ENCODE data around the gene HIC1.

HIC1 gene

GRCh38 chr17:2050300-2051060 is 4.4 kb upstream of the HIC1 start:
- H3K27ac ChIP-seq: no peak overlapping the region
- DNase-seq: no peak
- H3K27me3 ChIP-seq: peaks cover 0 to 68% of the 10 kb centered on the region in 2 donors
- intact Hi-C loops (cut with DNase I; ENCODE audit: low total_unique reads): no loop called here
- H3K4me1 ChIP-seq: peaks cover 0 to 54% (median 48%) of the 10 kb centered on the region in 4 donors
- TF ChIP-seq CTCF (IDR thresholded peaks at IDR 0.05): no peak
- no peaks in the 10 kb centered on the region for H3K36me3 ChIP-seq
- H3K4me3 ChIP-seq: peak overlapping the region; percentile 61 to 83
- no peaks in the 10 kb centered on the region for H3K9me3 ChIP-seq

- H3K9me3 ChIP-seq: no peaks in the 10 kb centered on the region
- no peak for DNase-seq
- H3K27me3 ChIP-seq: peaks cover 0 to 67% of the 10 kb centered on the region in 2 donors
- intact Hi-C loops (cut with DNase I; ENCODE audit: low total_unique reads): no loop called here
- H3K4me3 ChIP-seq: peak overlapping the region; percentile 61 to 83
- H3K27ac ChIP-seq: no peak overlapping the region
- TF ChIP-seq CTCF (IDR thresholded peaks at IDR 0.05): no peak
- no peaks in the 10 kb centered on the region for H3K36me3 ChIP-seq
- peaks cover 0 to 58% (median 51%) of the 10 kb centered on the region in 4 donors for H3K4me1 ChIP-seq
These were observed 3.6 kb upstream of the HIC1 start for GRCh38 chr17:2051061-2051932.

- Histone ChIP-seq H3K9me3 (no peaks in the 10 kb centered on the region), H3K4me3 (no peak overlapping the region), H3K27me3 (peaks cover 0 to 69% of the 10 kb centered on the region in 2 donors), H3K27ac (no peak overlapping the region), H3K4me1 (peaks cover 0 to 58% (median 51%) of the 10 kb centered on the region in 4 donors), H3K36me3 (peaks cover 0 to 2% (median 0%) of the 10 kb centered on the region in 3 donors)
- intact Hi-C loops (cut with DNase I; ENCODE audit: low total_unique reads): no loop called here
- TF ChIP-seq CTCF (IDR thresholded peaks at IDR 0.05): no peak
- no peak for DNase-seq
These were observed 2.9 kb upstream of the HIC1 start for GRCh38 chr17:2051933-2052559.

DNA sequence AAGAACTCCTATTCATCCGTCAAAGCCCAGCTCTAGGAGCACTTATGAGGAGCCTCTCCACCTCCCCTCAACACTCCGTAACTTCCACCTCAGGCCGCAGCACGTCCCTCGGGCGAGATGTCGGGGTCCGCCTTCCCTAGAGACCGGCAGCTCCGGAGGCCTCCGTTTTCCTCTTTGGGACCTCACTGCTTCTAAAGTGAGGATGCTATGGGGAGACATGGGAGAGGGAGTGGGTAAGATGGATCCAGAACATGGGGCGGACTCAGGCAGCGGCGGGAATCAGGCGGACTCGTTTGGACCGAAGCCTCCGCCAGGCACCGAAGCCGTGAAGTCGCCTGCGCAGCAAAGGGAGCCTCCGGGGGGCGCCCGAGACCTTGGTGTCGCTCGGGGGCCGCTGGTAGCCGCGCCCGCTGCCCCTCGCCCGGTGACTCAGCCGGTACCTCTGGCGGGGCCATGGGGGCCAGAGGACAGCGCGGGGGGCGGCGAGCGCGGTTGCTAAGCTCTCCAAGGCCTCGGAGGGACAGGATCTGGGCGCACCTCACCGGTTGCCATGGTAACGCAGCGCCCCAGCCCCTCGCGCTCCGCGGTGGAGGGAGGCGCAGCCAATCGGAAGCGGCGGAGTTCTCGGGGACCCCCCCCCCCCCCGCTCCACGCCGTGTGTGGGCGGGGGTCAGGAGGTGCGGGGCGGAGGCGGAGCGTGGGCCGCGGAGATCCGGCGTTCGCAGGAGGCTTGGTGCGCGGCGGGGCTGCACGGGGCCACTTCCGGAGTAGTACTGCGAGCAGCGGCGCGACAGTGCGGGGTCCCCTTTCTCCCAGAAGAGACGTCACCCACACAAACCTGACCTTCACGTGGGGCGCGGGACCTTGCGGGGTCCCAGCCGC is 1.3 kb upstream of the HIC1 start:
- H3K4me1 ChIP-seq: peaks cover 0 to 58% (median 50%) of the 10 kb centered on the region in 4 donors
- H3K4me3 ChIP-seq: peak overlapping the region; percentile 51 to 60
- intact Hi-C loops (cut with DNase I; ENCODE audit: low total_unique reads): loop anchor here (2.0 kb wide), 1 partner anchor 191 kb away; no protein-coding TSS in a partner anchor
- TF ChIP-seq CTCF (IDR thresholded peaks at IDR 0.05): peak; percentile 42 to 43
- peaks cover 0 to 16% (median 6%) of the 10 kb centered on the region in 3 donors for H3K36me3 ChIP-seq
- DNase-seq: peak in 1 of 2 donors; percentile 73
- peaks cover 0 to 61% of the 10 kb centered on the region in 2 donors for H3K27me3 ChIP-seq
- H3K27ac ChIP-seq: no peak overlapping the region
- no peaks in the 10 kb centered on the region for H3K9me3 ChIP-seq

DNA sequence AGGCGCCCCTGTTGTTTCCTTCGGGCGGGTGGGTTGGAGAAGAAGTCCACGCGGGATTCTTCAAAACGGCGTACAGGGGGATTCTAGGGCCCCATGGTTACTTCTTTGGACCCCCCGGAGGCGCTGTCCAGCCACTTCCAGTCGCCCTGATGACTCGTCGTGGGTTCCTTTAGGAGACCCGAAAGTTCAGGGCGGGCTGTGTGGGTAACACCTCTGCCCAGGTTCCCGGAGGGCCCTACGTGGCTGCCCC is 716 bp upstream of the HIC1 start:
- intact Hi-C loops (cut with DNase I; ENCODE audit: low total_unique reads): loop anchor here (2.0 kb wide), 1 partner anchor 191 kb away; no protein-coding TSS in a partner anchor
- Histone ChIP-seq H3K4me1 (peaks cover 0 to 53% (median 46%) of the 10 kb centered on the region in 4 donors), H3K36me3 (peaks cover 0 to 19% (median 6%) of the 10 kb centered on the region in 3 donors), H3K4me3 (peak overlapping the region; percentile 51 to 60), H3K27ac (peak overlapping the region in 1 of 2 donors; percentile 8), H3K9me3 (no peaks in the 10 kb centered on the region), H3K27me3 (peaks cover 0 to 56% of the 10 kb centered on the region in 2 donors)
- TF ChIP-seq CTCF (IDR thresholded peaks at IDR 0.05): no peak
- no peak for DNase-seq
